GM18858 (cell line): Measurements from ENCODE around the gene SLC29A1.
"Not testable (repeated sequence)": the region's sequence is repeated elsewhere in the genome, so short reads cannot be mapped to it uniquely, and the experiment has no call there.

Experiments
- ATAC-seq: cut with Tn5 transposase; IDR thresholded peaks from one replicate; pipeline ENCODE4 v1.9.1; 2021; ENCODE audit not compliant: unreplicated experiment

Gene SLC29A1

GRCh38 chr6:44223319-44224028, at the start of gene SLC29A1:
Gene SLC29A1 (plus strand): TSS chr6:44223595. CDS start chr6:44227314, 3,719 bp downstream.
- no peak for ATAC-seq

GRCh38 chr6:44176130-44176761, 47.1 kb upstream of the SLC29A1 start:
- no peak for ATAC-seq

GRCh38 chr6:44176762-44177509, 46.5 kb upstream of the SLC29A1 start:
- ATAC-seq, result no peak

- ATAC-seq, result no peak
Observed at GRCh38 chr6:44177691-44178423, 45.5 kb upstream of the SLC29A1 start.

- no peak for ATAC-seq
Observed at GRCh38 chr6:44178424-44179071, 44.8 kb upstream of the SLC29A1 start.

- ATAC-seq, result no peak
Observed at GRCh38 chr6:44179072-44179536, 44.3 kb upstream of the SLC29A1 start.

- ATAC-seq, result no peak
Observed at GRCh38 chr6:44179648-44180047, 43.7 kb upstream of the SLC29A1 start.

- no peak for ATAC-seq
Observed at GRCh38 chr6:44180406-44180805, 43.0 kb upstream of the SLC29A1 start.

GRCh38 chr6:44180886-44181285, 42.5 kb upstream of the SLC29A1 start:
- ATAC-seq, result no peak

GRCh38 chr6:44181784-44182183, 41.6 kb upstream of the SLC29A1 start:
- not testable (repeated sequence) for ATAC-seq

GRCh38 chr6:44182911-44183390, 40.4 kb upstream of the SLC29A1 start:
- ATAC-seq, result no peak

GRCh38 chr6:44183783-44184182, 39.6 kb upstream of the SLC29A1 start:
- no peak for ATAC-seq

- ATAC-seq, result not testable (repeated sequence)
Observed at GRCh38 chr6:44185356-44185755, 38.0 kb upstream of the SLC29A1 start.

GRCh38 chr6:44185953-44186634, 37.3 kb upstream of the SLC29A1 start:
- no peak for ATAC-seq

GRCh38 chr6:44186635-44187025, 36.8 kb upstream of the SLC29A1 start:
- ATAC-seq, result no peak

- ATAC-seq, result no peak
Observed at GRCh38 chr6:44188819-44189218, 34.6 kb upstream of the SLC29A1 start.

- no peak for ATAC-seq
Observed at GRCh38 chr6:44189257-44189656, 34.1 kb upstream of the SLC29A1 start.

- peak; percentile 53 for ATAC-seq
Observed at GRCh38 chr6:44190715-44191114, 32.7 kb upstream of the SLC29A1 start.

GRCh38 chr6:44192428-44193041, 30.9 kb upstream of the SLC29A1 start:
- no peak for ATAC-seq
